Right lobe of liver (tissue), 4 donors: ENCODE data around the gene SPATA13.

Experiments used
- CTCF ChIP-seq, 4 donors: fragments of 200-600 bp in 3 of 4; fragments of 450-650 bp in 1 of 4; IDR thresholded peaks; one replicate each; pipeline versions ENCODE4 v1.5.1 to v1.8.0; 2016 to 2022; ENCODE audit warnings: antibody characterized with exemption in 4 of 4, mild to moderate bottlenecking in 2 of 4
- POLR2A ChIP-seq: fragments of 450-650 bp; IDR thresholded peaks from one replicate; pipeline ENCODE4 v1.6.1; 2017; ENCODE audit warnings: antibody characterized with exemption, mild to moderate bottlenecking
- donor health status: DM: no; HTN: no; CAD: no.
- donor health status: DM: no; HTN: no; CAD: no.
- donor health status: DM: no; HTN: yes; CAD: no.

- TF ChIP-seq CTCF (IDR thresholded peaks at IDR 0.05) = no peak
- TF ChIP-seq POLR2A = no peak
Observed at GRCh38 chr13:24119626-24120508, 40.7 kb upstream of the SPATA13 start.
